HEK293 (cell line): ENCODE measurements around the gene PACRG.

Source experiments
- CTCF ChIA-PET: fragments of 350-600 bp; formaldehyde crosslinking; extraction: SDS; loops from one replicate; lab custom pipeline; 2021; ENCODE audit warnings: antibody characterized with exemption; lab: Yijun Ruan, JAX
- POLR2A ChIA-PET: fragments of 300-600 bp; formaldehyde crosslinking; extraction: SDS; loops from one replicate; lab custom pipeline; 2020; ENCODE audit warnings: antibody characterized with exemption, inconsistent platforms; lab: Yijun Ruan, JAX
- H3K27ac ChIP-seq: fragments of 200-500 bp; sonication (Bioruptor generic); 2 replicates; pipeline ENCODE4 v1.5.1; 2014; ENCODE audit warnings: low read depth, low read length, control low read depth, inconsistent platforms; ENCODE audit errors: extremely low read depth
- H3K36me3 ChIP-seq, 2 experiments: fragments of 200-500 bp in 1 of 2; sonication (Bioruptor generic) in 1 of 2; 1 replicate in 1 of 2; 2 replicates in 1 of 2; pipeline ENCODE4 v1.5.1; 2014 to 2017; ENCODE audit warnings: inconsistent platforms in 2 of 2, low read length in 2 of 2; ENCODE audit not compliant: control insufficient read depth in 2 of 2, insufficient read depth in 1 of 2
- H3K4me1 ChIP-seq: fragments of 200-500 bp; sonication (Bioruptor generic); 2 replicates; pipeline ENCODE4 v1.5.1; 2014; ENCODE audit warnings: mild to moderate bottlenecking, low read length, inconsistent platforms; ENCODE audit not compliant: control insufficient read depth, insufficient read depth
- H3K4me3 ChIP-seq: 2 replicates; pipeline ENCODE4 v1.5.1; 2011; ENCODE audit warnings: low read depth, mild to moderate bottlenecking, control low read depth, low read length, moderate library complexity
- H3K9me3 ChIP-seq: fragments of 200-500 bp; sonication (Bioruptor generic); 2 replicates; pipeline ENCODE4 v1.5.1; 2014; ENCODE audit warnings: low read depth, low read length, inconsistent platforms; ENCODE audit not compliant: control insufficient read depth, insufficient read depth
- FEZF1 ChIP-seq: fragments of 450-650 bp; formaldehyde crosslinking; IDR thresholded peaks from 2 replicates; pipeline ENCODE4 v1.5.1; 2016; ENCODE audit warnings: missing biosample characterization, missing genetic modification characterization
- KLF1 ChIP-seq: fragments of 450-650 bp; formaldehyde crosslinking; IDR thresholded peaks from 2 replicates; pipeline ENCODE4 v1.5.1; 2016; ENCODE audit warnings: missing biosample characterization, missing genetic modification characterization
- MYNN ChIP-seq: fragments of 450-650 bp; formaldehyde crosslinking; IDR thresholded peaks from 2 replicates; pipeline ENCODE4 v1.5.1; 2016; ENCODE audit warnings: missing biosample characterization, missing genetic modification characterization, borderline replicate concordance
- SALL2 ChIP-seq: fragments of 450-650 bp; formaldehyde crosslinking; IDR thresholded peaks from 2 replicates; pipeline ENCODE4 v1.5.0; 2017; ENCODE audit warnings: missing biosample characterization, mild to moderate bottlenecking, missing genetic modification characterization, borderline replicate concordance
- TRIM28 ChIP-seq: IDR thresholded peaks from 2 replicates; pipeline ENCODE4 v1.6.1; 2011; ENCODE audit warnings: low read length, control low read depth, borderline replicate concordance
- ZBTB10 ChIP-seq: fragments of 450-650 bp; formaldehyde crosslinking; IDR thresholded peaks from 2 replicates; pipeline ENCODE4 v1.5.1; 2016; ENCODE audit warnings: missing biosample characterization, missing genetic modification characterization
- ZBTB17 ChIP-seq: fragments of 450-650 bp; formaldehyde crosslinking; IDR thresholded peaks from 2 replicates; pipeline ENCODE4 v1.5.1; 2016; ENCODE audit warnings: missing biosample characterization, missing genetic modification characterization
- ZBTB48 ChIP-seq: fragments of 450-650 bp; formaldehyde crosslinking; IDR thresholded peaks from 2 replicates; pipeline ENCODE4 v1.5.1; 2016; ENCODE audit warnings: missing biosample characterization, missing genetic modification characterization
- ZFHX2 ChIP-seq: fragments of 450-650 bp; formaldehyde crosslinking; conservative IDR thresholded peaks from 2 replicates; pipeline ENCODE4 v1.5.1; 2016; ENCODE audit warnings: missing biosample characterization, missing genetic modification characterization
- ZNF10 ChIP-seq: fragments of 450-650 bp; formaldehyde crosslinking; IDR thresholded peaks from 2 replicates; pipeline ENCODE4 v1.5.1; 2017; ENCODE audit warnings: missing biosample characterization, missing genetic modification characterization
- ZNF18 ChIP-seq: fragments of 450-650 bp; formaldehyde crosslinking; IDR thresholded peaks from 2 replicates; pipeline ENCODE4 v1.5.1; 2016; ENCODE audit warnings: missing biosample characterization, missing genetic modification characterization
- ZNF2 ChIP-seq: fragments of 450-650 bp; formaldehyde crosslinking; IDR thresholded peaks from 2 replicates; pipeline ENCODE4 v1.5.1; 2016; ENCODE audit warnings: missing biosample characterization, missing genetic modification characterization
- ZNF202 ChIP-seq: fragments of 450-650 bp; formaldehyde crosslinking; IDR thresholded peaks from 2 replicates; pipeline ENCODE4 v1.5.1; 2016; ENCODE audit warnings: missing biosample characterization, missing genetic modification characterization, borderline replicate concordance
- ZNF248 ChIP-seq: fragments of 450-650 bp; formaldehyde crosslinking; IDR thresholded peaks from 2 replicates; pipeline ENCODE4 v1.5.1; 2017; ENCODE audit warnings: missing biosample characterization, missing genetic modification characterization
- ZNF292 ChIP-seq: fragments of 450-650 bp; formaldehyde crosslinking; IDR thresholded peaks from 2 replicates; pipeline ENCODE4 v1.5.1; 2016; ENCODE audit warnings: low read depth, missing biosample characterization, missing genetic modification characterization, borderline replicate concordance
- ZNF354C ChIP-seq: fragments of 450-650 bp; formaldehyde crosslinking; IDR thresholded peaks from 2 replicates; pipeline ENCODE4 v1.5.1; 2016; ENCODE audit warnings: missing biosample characterization, missing genetic modification characterization, low read depth, borderline replicate concordance
- ZNF37A ChIP-seq: fragments of 450-650 bp; IDR thresholded peaks from 2 replicates; pipeline ENCODE4 v1.5.1; 2018; ENCODE audit warnings: missing biosample characterization, missing genetic modification characterization
- ZNF529 ChIP-seq: fragments of 450-650 bp; formaldehyde crosslinking; IDR thresholded peaks from 2 replicates; pipeline ENCODE4 v1.5.1; 2017; ENCODE audit warnings: missing genetic modification characterization, missing biosample characterization; ENCODE audit not compliant: insufficient replicate concordance
- ZNF580 ChIP-seq: fragments of 450-650 bp; formaldehyde crosslinking; IDR thresholded peaks from 2 replicates; pipeline ENCODE4 v1.5.1; 2016; ENCODE audit warnings: missing biosample characterization, missing genetic modification characterization
- ZNF626 ChIP-seq: fragments of 450-650 bp; sonication (Bioruptor Pico); formaldehyde crosslinking; IDR thresholded peaks from 2 replicates; pipeline ENCODE4 v1.5.1; 2018; ENCODE audit warnings: missing biosample characterization, missing genetic modification characterization, inconsistent platforms
- ZNF639 ChIP-seq: fragments of 450-650 bp; formaldehyde crosslinking; IDR thresholded peaks from 2 replicates; pipeline ENCODE4 v1.5.1; 2016; ENCODE audit warnings: missing biosample characterization, missing genetic modification characterization
- ZNF701 ChIP-seq: fragments of 450-650 bp; formaldehyde crosslinking; IDR thresholded peaks from 2 replicates; pipeline ENCODE4 v1.5.1; 2016; ENCODE audit warnings: missing biosample characterization, missing genetic modification characterization
- ZNF777 ChIP-seq: fragments of 450-650 bp; formaldehyde crosslinking; IDR thresholded peaks from 2 replicates; pipeline ENCODE4 v1.5.1; 2017; ENCODE audit warnings: missing biosample characterization, missing genetic modification characterization, borderline replicate concordance
- ZSCAN30 ChIP-seq: fragments of 450-650 bp; IDR thresholded peaks from 2 replicates; pipeline ENCODE4 v1.5.1; 2018; ENCODE audit warnings: missing biosample characterization, mild to moderate bottlenecking, missing genetic modification characterization, moderate library complexity
- ZSCAN5A ChIP-seq: fragments of 450-650 bp; formaldehyde crosslinking; IDR thresholded peaks from 2 replicates; pipeline ENCODE4 v1.5.1; 2016; ENCODE audit warnings: missing biosample characterization, missing genetic modification characterization

PACRG gene

GRCh38 chr6:163262080-163262479 lies 534.3 kb downstream of the PACRG start (continued):
- no peak for TF ChIP-seq ZNF529 (tag by site-specific recombination)
- TF ChIP-seq ZNF18 (tag by site-specific recombination) = no peak
- TF ChIP-seq ZFHX2 (tag by site-specific recombination) = no peak
- no peak for TF ChIP-seq ZNF202 (tag by site-specific recombination)
- TF ChIP-seq ZNF292 (tag by site-specific recombination) = no peak
- no peak for TF ChIP-seq ZBTB17 (tag by site-specific recombination)
- TF ChIP-seq ZSCAN30 (tag by site-specific recombination) = no peak
- TF ChIP-seq ZNF10 = no peak
- no peak for TF ChIP-seq MYNN (tag by site-specific recombination)
- no peak for TF ChIP-seq SALL2

GRCh38 chr6:163263196-163263595 lies 535.4 kb downstream of the PACRG start:
- no peaks in the 10 kb centered on the region for H3K9me3 ChIP-seq
- no peak for TF ChIP-seq ZNF37A (tag by site-specific recombination)
- no peak for TF ChIP-seq FEZF1
- TF ChIP-seq ZBTB48 (tag by site-specific recombination) = no peak
- TF ChIP-seq ZNF292 (tag by site-specific recombination) = no peak
- no peak for TF ChIP-seq ZNF248 (tag by site-specific recombination)
- no peak for TF ChIP-seq ZNF354C (tag by site-specific recombination)
- TF ChIP-seq ZSCAN5A (tag by site-specific recombination) = no peak
- TF ChIP-seq, all 188 proteins: peak for 0
- POLR2A ChIA-PET = no interaction called here
- Histone ChIP-seq H3K4me3 (no peak overlapping the region), H3K4me1 (no peaks in the 10 kb centered on the region), H3K27ac (no peak overlapping the region), H3K36me3 (no peaks in the 10 kb centered on the region)
- CTCF ChIA-PET = no interaction called here

- Histone ChIP-seq H3K9me3 (no peaks in the 10 kb centered on the region), H3K4me3 (no peak overlapping the region), H3K27ac (no peak overlapping the region), H3K36me3 (no peaks in the 10 kb centered on the region), H3K4me1 (no peaks in the 10 kb centered on the region)
- ChIA-PET CTCF (interaction anchor here (0.5 kb wide), 1 partner anchor 49 kb away, joined by 3 read pairs; no protein-coding TSS in a partner anchor), POLR2A (no interaction called here)
- TF ChIP-seq ZNF777 (tag by site-specific recombination) = no peak
- no peak for TF ChIP-seq ZNF626 (tag by site-specific recombination)
- no peak for TF ChIP-seq ZNF639
- TF ChIP-seq ZBTB10 = no peak
- no peak for TF ChIP-seq TRIM28
- TF ChIP-seq KLF1 (tag by site-specific recombination) = no peak
- TF ChIP-seq ZNF701 (tag by site-specific recombination) = no peak
- no peak for TF ChIP-seq ZNF2
- no peak for TF ChIP-seq ZNF580 (tag by site-specific recombination)
These were observed 536.4 kb downstream of the PACRG start for GRCh38 chr6:163263998-163264661.
